ENCODE measurements around the gene WWP2.

Gene WWP2

GRCh38 chr16:69840975-69841374 lies 78.8 kb downstream of the WWP2 start:
- no peak for DNase-seq
- H2AFZ ChIP-seq (ENCODE audit: low read length) = no peak overlapping the region
- H3K79me2 ChIP-seq (ENCODE audit: low read length) = no peaks in the 10 kb centered on the region
- H3K4me3 ChIP-seq (ENCODE audit: low read length) = no peak overlapping the region
- no peaks in the 10 kb centered on the region for H3K9me3 ChIP-seq (replicated peaks; ENCODE audit: insufficient read depth, low read length)
- H3K27me3 ChIP-seq (replicated peaks; ENCODE audit: insufficient read depth, low read length) = no peaks in the 10 kb centered on the region
- no peak overlapping the region for H3K9ac ChIP-seq (ENCODE audit: low read length)
- H3F3A ChIP-seq (ENCODE audit: insufficient read depth, low read length) = no peaks in the 10 kb centered on the region
- no peaks in the 10 kb centered on the region for H3K36me3 ChIP-seq (replicated peaks; ENCODE audit: insufficient read depth, low read length)
- no peak for TF ChIP-seq CTCF (IDR thresholded peaks at IDR 0.05; ENCODE audit: low read length)
- no peak for TF ChIP-seq EZH2phosphoT487 (IDR thresholded peaks at IDR 0.05; ENCODE audit: low read length)
- TF ChIP-seq EZH2 (optimal IDR thresholded peaks at IDR 0.05; ENCODE audit: low read depth, low read length) = no peak
- H3K4me1 ChIP-seq (ENCODE audit: low read length) = no peaks in the 10 kb centered on the region
- H4K20me1 ChIP-seq (ENCODE audit: insufficient read depth, low read length) = no peaks in the 10 kb centered on the region
- H3K4me2 ChIP-seq (ENCODE audit: low read depth, low read length) = no peak overlapping the region
- no peaks in the 10 kb centered on the region for H3K9me2 ChIP-seq (replicated peaks; ENCODE audit: insufficient read depth, low read length)
- H3K27ac ChIP-seq (ENCODE audit: low read length) = no peak overlapping the region

- H3K36me3 ChIP-seq (replicated peaks; ENCODE audit: insufficient read depth, low read length) = no peaks in the 10 kb centered on the region
- H3K9me2 ChIP-seq (replicated peaks; ENCODE audit: insufficient read depth, low read length) = no peaks in the 10 kb centered on the region
- no peak overlapping the region for H3K9ac ChIP-seq (ENCODE audit: low read length)
- no peaks in the 10 kb centered on the region for H3K9me3 ChIP-seq (replicated peaks; ENCODE audit: insufficient read depth, low read length)
- H3K4me3 ChIP-seq (ENCODE audit: low read length) = no peak overlapping the region
- no peak for TF ChIP-seq EZH2phosphoT487 (IDR thresholded peaks at IDR 0.05; ENCODE audit: low read length)
- no peak for TF ChIP-seq EZH2 (optimal IDR thresholded peaks at IDR 0.05; ENCODE audit: low read depth, low read length)
- no peak for TF ChIP-seq CTCF (IDR thresholded peaks at IDR 0.05; ENCODE audit: low read length)
- no peak for DNase-seq
- H3K79me2 ChIP-seq (ENCODE audit: low read length) = no peaks in the 10 kb centered on the region
- no peaks in the 10 kb centered on the region for H4K20me1 ChIP-seq (ENCODE audit: insufficient read depth, low read length)
- H3K4me1 ChIP-seq (ENCODE audit: low read length) = no peaks in the 10 kb centered on the region
- no peak overlapping the region for H3K4me2 ChIP-seq (ENCODE audit: low read depth, low read length)
- H3K27me3 ChIP-seq (replicated peaks; ENCODE audit: insufficient read depth, low read length) = no peaks in the 10 kb centered on the region
- H2AFZ ChIP-seq (ENCODE audit: low read length) = no peak overlapping the region
- no peak overlapping the region for H3K27ac ChIP-seq (ENCODE audit: low read length)
- H3F3A ChIP-seq (ENCODE audit: insufficient read depth, low read length) = no peaks in the 10 kb centered on the region
Measured at GRCh38 chr16:69844441-69844840, 82.3 kb downstream of the WWP2 start.

GRCh38 chr16:69845181-69845580 lies 83.0 kb downstream of the WWP2 start:
- no peak overlapping the region for H3K9ac ChIP-seq (ENCODE audit: low read length)
- H3K27ac ChIP-seq (ENCODE audit: low read length) = no peak overlapping the region
- H2AFZ ChIP-seq (ENCODE audit: low read length) = no peak overlapping the region

More at GRCh38 chr16:69845181-69845580, 83.0 kb downstream of the WWP2 start:
- Histone ChIP-seq H3K4me3 (ENCODE audit: low read length) (no peak overlapping the region), H3K4me1 (ENCODE audit: low read length) (no peaks in the 10 kb centered on the region), H3K36me3 (replicated peaks; ENCODE audit: insufficient read depth, low read length) (no peaks in the 10 kb centered on the region), H3K9me2 (replicated peaks; ENCODE audit: insufficient read depth, low read length) (no peaks in the 10 kb centered on the region), H3K79me2 (ENCODE audit: low read length) (no peaks in the 10 kb centered on the region), H3K27me3 (replicated peaks; ENCODE audit: insufficient read depth, low read length) (no peaks in the 10 kb centered on the region), H3K4me2 (ENCODE audit: low read depth, low read length) (no peak overlapping the region), H4K20me1 (ENCODE audit: insufficient read depth, low read length) (no peaks in the 10 kb centered on the region), H3K9me3 (replicated peaks; ENCODE audit: insufficient read depth, low read length) (no peaks in the 10 kb centered on the region), H3F3A (ENCODE audit: insufficient read depth, low read length) (no peaks in the 10 kb centered on the region)
- no peak for DNase-seq
- TF ChIP-seq EZH2phosphoT487 (IDR thresholded peaks at IDR 0.05; ENCODE audit: low read length) (no peak), CTCF (IDR thresholded peaks at IDR 0.05; ENCODE audit: low read length) (no peak), EZH2 (optimal IDR thresholded peaks at IDR 0.05; ENCODE audit: low read depth, low read length) (no peak)

Measured in MM.1S (cell line).